Esophagus squamous epithelium (tissue), 5 donors: ENCODE data around the gene PCBP4. TPM values are rescaled to one million over a fixed set of nuclear protein-coding genes. Genes with fewer than 3 reads are reported as not detected.

Experiments used
- DNase-seq: peaks from one replicate; lab custom pipeline; 2025; lab: John Stamatoyannopoulos, UW
- H3K27ac ChIP-seq, 4 donors: fragments of 200-600 bp; sonication (generic); one replicate each; pipeline ENCODE4 v1.5.1; 2016 to 2019; ENCODE audit warnings: mild to moderate bottlenecking in 1 of 4
- H3K27me3 ChIP-seq, 4 donors: fragments of 200-600 bp; sonication (generic); 1 replicate in 3 of 4; 2 replicates in 1 of 4; pipeline versions ENCODE4 v1.5.1 to v1.6.0; 2017 to 2021; ENCODE audit warnings: antibody characterized with exemption in 1 of 4
- H3K36me3 ChIP-seq, 3 donors: fragments of 200-600 bp; sonication (generic); one replicate each; pipeline ENCODE4 v1.5.1; 2016 to 2019
- H3K4me1 ChIP-seq, 3 donors: fragments of 200-600 bp; sonication (generic); one replicate each; pipeline ENCODE4 v1.5.1; 2017 to 2019
- H3K4me3 ChIP-seq, 4 donors: fragments of 200-600 bp; sonication (generic); 1 replicate in 3 of 4; 2 replicates in 1 of 4; pipeline ENCODE4 v1.5.1; 2016 to 2019; ENCODE audit warnings: mild to moderate bottlenecking in 2 of 4, moderate library complexity in 1 of 4
- H3K9me3 ChIP-seq, 3 donors: fragments of 200-600 bp; sonication (generic); one replicate each; pipeline ENCODE4 v1.5.1; 2016 to 2019
- POLR2A ChIP-seq, 4 donors: fragments of 450-650 bp; IDR thresholded peaks; one replicate each; pipeline ENCODE4 v1.6.1; 2017; ENCODE audit warnings: antibody characterized with exemption in 4 of 4, mild to moderate bottlenecking in 4 of 4, moderate library complexity in 3 of 4
- WGBS, 2 donors: methylation state at CpG; one replicate each; pipeline ENCODE4 v1.1.5; 2018; 5-methylcytosine and 5-hydroxymethylcytosine counted together
- intact Hi-C: fragments of 100-400 bp; cut with DNase I; formaldehyde crosslinking; loops from one replicate; pipeline ENCODE4 v1.15.0; 2022
- total RNA-seq, 4 donors: library from RNA; depleted of rRNA; stranded (reverse); fragments of >200 nt; gene quantifications; one replicate each; pipeline ENCODE4 v1.1.0, GENCODE V29; 2016
- TF ChIP-seq, protein P1 (sequence below), 6 experiments: fragments of 450-650 bp in 4 of 6; fragments of 200-600 bp in 2 of 6; sonication (generic) in 2 of 6; IDR thresholded peaks; one replicate each; pipeline ENCODE4 v1.5.1; 2016 to 2019; ENCODE audit warnings: antibody characterized with exemption in 6 of 6, mild to moderate bottlenecking in 4 of 6, moderate library complexity in 4 of 6
- donor health status: DM: yes; HTN: yes; CAD: no.

The PCBP4 gene
- total RNA-seq, 4 donors from 2014 or later = 13.0 to 47.3 (median 19.5) TPM

DNA sequence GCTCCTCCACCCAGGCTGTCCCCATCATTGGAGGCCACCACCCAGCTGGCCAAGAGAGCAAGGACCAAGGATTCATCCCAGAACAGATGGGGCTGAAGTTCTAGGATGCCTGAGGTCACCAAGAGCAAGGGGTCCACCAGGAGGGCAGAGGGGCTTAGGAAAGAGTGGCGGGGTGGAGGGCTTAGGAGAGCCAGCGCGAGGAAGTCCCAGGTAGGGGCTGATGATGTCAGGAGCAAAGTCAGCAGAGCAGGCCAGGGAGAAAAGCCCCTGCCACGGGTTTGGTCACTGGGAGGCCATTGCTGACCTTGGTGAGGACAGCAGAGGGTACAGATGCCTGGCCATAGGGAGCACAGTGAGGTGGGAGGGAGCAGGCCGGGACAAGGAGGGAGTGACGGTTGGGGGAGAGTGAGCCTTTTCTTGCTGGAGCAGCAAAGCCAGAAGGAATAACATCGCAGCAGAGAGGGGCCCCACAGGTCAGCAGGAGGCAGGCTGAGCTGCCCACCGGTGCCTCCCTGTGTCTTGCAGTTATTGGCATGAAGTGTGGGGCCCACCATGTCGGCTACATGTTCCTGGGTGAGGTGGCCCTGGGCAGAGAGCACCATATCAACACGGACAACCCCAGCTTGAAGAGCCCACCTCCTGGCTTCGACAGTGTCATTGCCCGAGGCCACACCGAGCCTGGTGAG lies 19.9 kb downstream of the PCBP4 start:
- Histone ChIP-seq H3K27ac (no peak overlapping the region), H3K9me3 (no peaks in the 10 kb centered on the region), H3K36me3 (peaks cover 0 to 34% (median 0%) of the 10 kb centered on the region in 3 donors), H3K27me3 (no peaks in the 10 kb centered on the region), H3K4me1 (peaks cover 0 to 12% (median 10%) of the 10 kb centered on the region in 3 donors), H3K4me3 (no peak overlapping the region)
- TF ChIP-seq POLR2A (IDR thresholded peaks at IDR 0.05) = no peak
- TF ChIP-seq, protein P1, sequence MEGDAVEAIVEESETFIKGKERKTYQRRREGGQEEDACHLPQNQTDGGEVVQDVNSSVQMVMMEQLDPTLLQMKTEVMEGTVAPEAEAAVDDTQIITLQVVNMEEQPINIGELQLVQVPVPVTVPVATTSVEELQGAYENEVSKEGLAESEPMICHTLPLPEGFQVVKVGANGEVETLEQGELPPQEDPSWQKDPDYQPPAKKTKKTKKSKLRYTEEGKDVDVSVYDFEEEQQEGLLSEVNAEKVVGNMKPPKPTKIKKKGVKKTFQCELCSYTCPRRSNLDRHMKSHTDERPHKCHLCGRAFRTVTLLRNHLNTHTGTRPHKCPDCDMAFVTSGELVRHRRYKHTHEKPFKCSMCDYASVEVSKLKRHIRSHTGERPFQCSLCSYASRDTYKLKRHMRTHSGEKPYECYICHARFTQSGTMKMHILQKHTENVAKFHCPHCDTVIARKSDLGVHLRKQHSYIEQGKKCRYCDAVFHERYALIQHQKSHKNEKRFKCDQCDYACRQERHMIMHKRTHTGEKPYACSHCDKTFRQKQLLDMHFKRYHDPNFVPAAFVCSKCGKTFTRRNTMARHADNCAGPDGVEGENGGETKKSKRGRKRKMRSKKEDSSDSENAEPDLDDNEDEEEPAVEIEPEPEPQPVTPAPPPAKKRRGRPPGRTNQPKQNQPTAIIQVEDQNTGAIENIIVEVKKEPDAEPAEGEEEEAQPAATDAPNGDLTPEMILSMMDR (IDR thresholded peaks at IDR 0.05) = no peak
- WGBS, 2 donors = 77 to 79% methylated on average over 7 to 13 of the region's 13 CpGs
- no peak for DNase-seq
- intact Hi-C loops = no loop called here

DNA sequence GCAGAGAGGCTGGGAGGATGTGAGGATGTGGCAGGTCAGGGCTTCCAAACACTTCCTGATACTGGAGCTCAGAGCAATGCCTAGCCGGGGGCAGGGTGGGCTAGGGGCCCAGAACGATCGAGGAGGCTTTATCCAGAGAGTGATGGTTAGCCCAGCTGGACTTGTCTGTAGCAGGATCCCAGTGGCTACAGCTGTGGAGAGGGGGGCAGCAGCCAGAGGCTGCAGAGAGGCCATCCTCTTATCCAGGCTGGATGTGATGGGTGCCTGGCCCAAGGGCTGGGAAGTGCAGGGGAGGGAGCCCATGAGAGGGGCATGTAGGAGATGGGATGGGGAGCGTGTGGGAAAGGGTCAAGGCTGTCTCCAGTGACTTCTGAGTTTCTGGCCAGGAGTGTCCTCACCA lies 20.5 kb downstream of the PCBP4 start:
- no peak for DNase-seq

DNA sequence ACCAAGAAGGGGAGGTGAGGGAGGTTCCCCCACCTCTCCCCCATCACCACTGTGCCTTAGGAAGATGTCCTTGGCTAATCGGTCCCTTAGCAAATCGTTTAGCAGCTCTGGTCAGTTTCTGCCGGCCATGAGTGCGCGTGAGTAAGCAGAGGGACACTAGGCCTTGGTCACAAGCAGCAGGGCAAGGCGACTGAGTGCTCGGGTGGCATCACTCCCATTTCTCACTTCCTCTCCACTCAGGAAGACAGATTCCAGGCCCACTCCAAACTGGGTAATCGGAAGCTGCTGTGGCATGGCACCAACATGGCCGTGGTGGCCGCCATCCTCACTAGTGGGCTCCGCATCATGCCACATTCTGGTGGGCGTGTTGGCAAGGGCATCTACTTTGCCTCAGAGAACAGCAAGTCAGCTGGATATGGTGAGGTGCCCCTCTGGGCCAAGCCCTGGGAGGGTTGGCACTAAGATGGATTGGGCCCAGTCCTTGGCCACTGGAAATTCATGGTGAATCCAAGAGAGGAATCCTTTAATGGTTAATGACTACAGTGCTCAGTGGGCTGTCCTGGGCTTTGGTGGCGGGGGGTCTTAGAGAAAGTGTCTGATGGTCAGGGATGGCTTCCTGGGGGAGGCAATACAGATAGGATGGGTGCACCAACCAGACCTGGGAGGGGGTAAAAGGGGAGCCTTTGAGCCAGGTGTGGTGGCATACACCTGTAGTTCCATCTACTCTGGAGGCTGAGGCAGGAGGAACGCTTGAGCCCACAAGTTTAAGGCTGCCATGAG lies 21.1 kb downstream of the PCBP4 start:
- TF ChIP-seq, protein P1 (IDR thresholded peaks at IDR 0.05) = no peak
- TF ChIP-seq POLR2A (IDR thresholded peaks at IDR 0.05) = no peak
- Histone ChIP-seq H3K36me3 (peaks cover 0 to 34% (median 0%) of the 10 kb centered on the region in 3 donors), H3K9me3 (no peaks in the 10 kb centered on the region), H3K27me3 (no peaks in the 10 kb centered on the region), H3K4me1 (peaks cover 6 to 20% (median 13%) of the 10 kb centered on the region in 3 donors), H3K4me3 (no peak overlapping the region), H3K27ac (no peak overlapping the region)
- intact Hi-C loops = no loop called here
- DNase-seq = no peak
- 81 to 90% methylated on average over 4 to 11 of the region's 14 CpGs for WGBS, 2 donors

More for the DNA sequence above, 20.5 kb downstream of the PCBP4 start:
- Histone ChIP-seq H3K4me3 (no peak overlapping the region), H3K27me3 (no peaks in the 10 kb centered on the region), H3K36me3 (peaks cover 0 to 34% (median 0%) of the 10 kb centered on the region in 3 donors), H3K27ac (no peak overlapping the region), H3K4me1 (peaks cover 0 to 15% (median 13%) of the 10 kb centered on the region in 3 donors), H3K9me3 (no peaks in the 10 kb centered on the region)
- WGBS, 2 donors = 74 to 80% methylated on average over 4 of the region's 4 CpGs
- intact Hi-C loops = no loop called here
- TF ChIP-seq POLR2A (IDR thresholded peaks at IDR 0.05) = no peak
- TF ChIP-seq, protein P1 (IDR thresholded peaks at IDR 0.05) = no peak

DNA sequence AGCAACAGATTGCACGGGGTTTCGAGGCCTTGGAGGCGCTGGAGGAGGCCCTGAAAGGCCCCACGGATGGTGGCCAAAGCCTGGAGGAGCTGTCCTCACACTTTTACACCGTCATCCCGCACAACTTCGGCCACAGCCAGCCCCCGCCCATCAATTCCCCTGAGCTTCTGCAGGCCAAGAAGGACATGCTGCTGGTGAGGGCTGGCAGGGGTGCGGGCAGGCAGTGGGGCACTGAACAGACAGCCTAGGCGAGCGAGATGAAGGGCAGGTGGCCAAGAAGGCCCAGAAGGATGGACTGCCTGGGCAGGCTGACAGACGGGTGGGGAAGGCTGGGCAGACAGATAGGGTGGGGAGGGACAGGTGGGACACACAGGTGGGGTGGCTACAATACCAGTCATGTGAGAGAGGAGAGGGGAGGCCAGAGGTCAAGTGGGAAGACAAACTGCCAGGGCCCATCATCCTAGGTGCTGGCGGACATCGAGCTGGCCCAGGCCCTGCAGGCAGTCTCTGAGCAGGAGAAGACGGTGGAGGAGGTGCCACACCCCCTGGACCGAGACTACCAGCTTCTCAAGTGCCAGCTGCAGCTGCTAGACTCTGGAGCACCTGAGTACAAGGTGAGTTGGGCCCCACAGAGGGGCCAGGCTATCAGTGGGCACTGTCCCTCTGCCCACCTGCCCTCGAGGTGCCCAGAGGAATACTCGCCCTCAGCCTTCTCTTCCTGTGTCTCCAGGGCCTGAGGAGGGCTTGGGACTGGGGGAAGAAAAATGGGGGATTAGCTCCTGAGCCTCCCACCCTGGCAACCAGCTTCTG lies 22.0 kb downstream of the PCBP4 start:
- Histone ChIP-seq H3K36me3 (peaks cover 0 to 34% (median 0%) of the 10 kb centered on the region in 3 donors), H3K27ac (no peak overlapping the region), H3K4me3 (no peak overlapping the region), H3K9me3 (no peaks in the 10 kb centered on the region), H3K4me1 (peaks cover 14 to 28% (median 21%) of the 10 kb centered on the region in 3 donors), H3K27me3 (no peaks in the 10 kb centered on the region)
- TF ChIP-seq POLR2A (IDR thresholded peaks at IDR 0.05) = no peak
- TF ChIP-seq, protein P1 (IDR thresholded peaks at IDR 0.05) = no peak
- intact Hi-C loops = no loop called here
- WGBS, 2 donors = 78 to 81% methylated on average over 9 to 10 of the region's 18 CpGs
- DNase-seq = no peak
